H9 (cell line): Measurements from ENCODE around the gene INPP4A. TPM values are rescaled to one million over a fixed set of nuclear protein-coding genes. Genes with fewer than 3 reads are reported as not detected.

Source experiments
- DNase-seq: peaks from one replicate; pipeline ENCODE4 v3.0.0-alpha.2; 2017
- H2AFZ ChIP-seq: one replicate; pipeline ENCODE4 v1.6.1; 2013; ENCODE audit warnings: mild to moderate bottlenecking, low read length, control low read depth, moderate library complexity
- H2AK5ac ChIP-seq: 2 replicates; pipeline ENCODE4 v1.6.1; 2013; ENCODE audit warnings: low read length, control low read depth, mixed read lengths; ENCODE audit not compliant: insufficient read length
- H2BK120ac ChIP-seq: one replicate; pipeline ENCODE4 v1.6.1; 2013; ENCODE audit warnings: low read depth, mild to moderate bottlenecking, low read length, control low read depth, inconsistent platforms; ENCODE audit not compliant: poor library complexity, severe bottlenecking
- H2BK12ac ChIP-seq: 2 replicates; pipeline ENCODE4 v1.6.1; 2013; ENCODE audit warnings: low read length, control low read depth, mixed read lengths, low read depth; ENCODE audit not compliant: insufficient read length
- H2BK15ac ChIP-seq: 2 replicates; pipeline ENCODE4 v1.6.1; 2013; ENCODE audit warnings: low read depth, low read length, control low read depth
- H2BK20ac ChIP-seq: one replicate; pipeline ENCODE4 v1.6.1; 2013; ENCODE audit warnings: low read depth, mild to moderate bottlenecking, low read length, control low read depth, inconsistent platforms; ENCODE audit not compliant: poor library complexity, severe bottlenecking
- H2BK5ac ChIP-seq: 2 replicates; pipeline ENCODE4 v1.6.1; 2013; ENCODE audit warnings: low read length, control low read depth, mixed read lengths; ENCODE audit not compliant: insufficient read length
- H3K14ac ChIP-seq: 2 replicates; pipeline ENCODE4 v1.6.1; 2013; ENCODE audit warnings: low read length, control low read depth; ENCODE audit not compliant: insufficient read depth
- H3K18ac ChIP-seq: 2 replicates; pipeline ENCODE4 v1.6.1; 2013; ENCODE audit warnings: low read depth, mild to moderate bottlenecking, mixed read lengths, low read length, control low read depth; ENCODE audit not compliant: insufficient read length
- H3K23ac ChIP-seq: 2 replicates; pipeline ENCODE4 v1.6.1; 2013; ENCODE audit warnings: low read length, control low read depth, mixed read lengths, low read depth; ENCODE audit not compliant: insufficient read length
- H3K23me2 ChIP-seq: 2 replicates; pipeline ENCODE4 v1.6.1; 2013; ENCODE audit warnings: low read depth, mild to moderate bottlenecking, mixed read lengths, low read length, control low read depth; ENCODE audit not compliant: insufficient read length, poor library complexity, severe bottlenecking
- H3K27ac ChIP-seq: 2 replicates; pipeline ENCODE4 v1.5.1; 2013; ENCODE audit warnings: low read length, control low read depth, mixed read lengths, low read depth; ENCODE audit not compliant: insufficient read length
- H3K27me3 ChIP-seq: 2 replicates; pipeline ENCODE4 v1.6.1; 2013; ENCODE audit warnings: low read length, control low read depth, inconsistent platforms; ENCODE audit not compliant: insufficient read depth
- H3K4ac ChIP-seq: 2 replicates; pipeline ENCODE4 v1.6.1; 2013; ENCODE audit warnings: low read depth, mild to moderate bottlenecking, control low read depth, inconsistent platforms, low read length, moderate library complexity
- H3K4me1 ChIP-seq: 2 replicates; pipeline ENCODE4 v1.6.1; 2013; ENCODE audit warnings: low read length, control low read depth, inconsistent platforms; ENCODE audit not compliant: insufficient read depth
- H3K4me2 ChIP-seq: 2 replicates; pipeline ENCODE4 v1.6.1; 2013; ENCODE audit warnings: low read length, control low read depth, mixed read lengths; ENCODE audit not compliant: insufficient read length, insufficient read depth
- H3K56ac ChIP-seq: 2 replicates; pipeline ENCODE4 v1.6.1; 2013; ENCODE audit warnings: low read depth, mild to moderate bottlenecking, mixed read lengths, low read length, control low read depth; ENCODE audit not compliant: insufficient read length
- H3K79me1 ChIP-seq: 2 replicates; pipeline ENCODE4 v1.6.1; 2013; ENCODE audit warnings: low read depth, mild to moderate bottlenecking, moderate library complexity, low read length, control low read depth, inconsistent platforms; ENCODE audit not compliant: insufficient read depth, poor library complexity, severe bottlenecking
- H3K79me2 ChIP-seq: 2 replicates; pipeline ENCODE4 v1.6.1; 2013; ENCODE audit warnings: low read length, control low read depth, inconsistent platforms; ENCODE audit not compliant: insufficient read depth
- H3K9ac ChIP-seq: 2 replicates; pipeline ENCODE4 v1.6.1; 2013; ENCODE audit warnings: low read length, control low read depth, mixed read lengths; ENCODE audit not compliant: insufficient read length; ENCODE audit errors: extremely low read depth
- H3K9me3 ChIP-seq: one replicate; pipeline ENCODE4 v1.6.1; 2013; ENCODE audit warnings: low read depth, low read length, inconsistent platforms; ENCODE audit not compliant: control insufficient read depth
- H3T11ph ChIP-seq: one replicate; pipeline ENCODE4 v1.6.1; 2013; ENCODE audit warnings: mild to moderate bottlenecking, low read length, control low read depth, inconsistent platforms
- H4K20me1 ChIP-seq: one replicate; pipeline ENCODE4 v1.6.1; 2013; ENCODE audit not compliant: control insufficient read depth, insufficient read length, insufficient read depth
- H4K5ac ChIP-seq: 2 replicates; pipeline ENCODE4 v1.6.1; 2013; ENCODE audit warnings: low read depth, mild to moderate bottlenecking, mixed read lengths, low read length, control low read depth; ENCODE audit not compliant: insufficient read length
- H4K8ac ChIP-seq: replicated peaks from 2 replicates; pipeline ENCODE4 v1.6.1; 2013; ENCODE audit warnings: low read length, control low read depth, mixed read lengths, low read depth; ENCODE audit not compliant: insufficient read length
- H4K91ac ChIP-seq: 2 replicates; pipeline ENCODE4 v1.6.1; 2013; ENCODE audit warnings: low read depth, mild to moderate bottlenecking, moderate library complexity, mixed read lengths, low read length, control low read depth; ENCODE audit not compliant: insufficient read length
- H3K27ac Mint-ChIP-seq, 3 experiments: 2 replicates in 2 of 3; 3 replicates in 1 of 3; pipeline ENCODE4 v1.8.0; 2020 to 2021; ENCODE audit warnings: mixed read lengths in 3 of 3, mild to moderate bottlenecking in 1 of 3, moderate library complexity in 1 of 3
- H3K27me3 Mint-ChIP-seq: 2 replicates; pipeline ENCODE4 v1.8.0; 2021; ENCODE audit warnings: low read depth, mild to moderate bottlenecking, moderate library complexity, mixed read lengths
- H3K36me3 Mint-ChIP-seq, 3 experiments: 2 replicates in 2 of 3; 3 replicates in 1 of 3; pipeline ENCODE4 v1.8.0; 2020 to 2021; ENCODE audit warnings: low read depth in 3 of 3, mixed read lengths in 3 of 3; ENCODE audit not compliant: insufficient read depth in 1 of 3
- H3K4me1 Mint-ChIP-seq, 2 experiments: 2 replicates each; pipeline ENCODE4 v1.8.0; 2020; ENCODE audit warnings: mixed read lengths in 2 of 2
- H3K4me3 Mint-ChIP-seq, 2 experiments: 2 replicates in 1 of 2; 3 replicates in 1 of 2; pipeline ENCODE4 v1.8.0; 2020 to 2021; ENCODE audit warnings: mild to moderate bottlenecking in 2 of 2, mixed read lengths in 2 of 2, moderate library complexity in 1 of 2
- H3K9me3 Mint-ChIP-seq, 2 experiments: 2 replicates in 1 of 2; 3 replicates in 1 of 2; pipeline ENCODE4 v1.8.0; 2020; ENCODE audit warnings: mild to moderate bottlenecking in 2 of 2, mixed read lengths in 2 of 2, moderate library complexity in 1 of 2
- CTCF ChIP-seq: fragments of 200-600 bp; sonication (generic); conservative IDR thresholded peaks from 3 replicates; pipeline ENCODE4 v1.8.0; 2021; ENCODE audit warnings: antibody characterized with exemption, mild to moderate bottlenecking
- WGBS: extraction: QIAGEN DNeasy Blood & Tissue Kit; methylation state at CpG from one replicate; pipeline ENCODE4 v1.1.7; 2013; ENCODE audit warnings: missing lambda C conversion rate, low lambda C conversion rate, mixed read lengths; ENCODE audit not compliant: insufficient read length; ENCODE audit errors: extremely low coverage; 5-methylcytosine and 5-hydroxymethylcytosine counted together
- total RNA-seq: library from RNA; stranded (reverse); gene quantifications from 2 replicates; pipeline ENCODE4 v1.2.1, GENCODE V29; 2021

The INPP4A gene
- total RNA-seq, 1 experiment from 2014 or later: 55.2 TPM

- Histone ChIP-seq H3K4ac (no peak overlapping the region), H4K8ac (no peak overlapping the region), H2AK5ac (no peak overlapping the region), H3K27ac (no peak overlapping the region), H3K56ac (no peak overlapping the region), H3K9ac (no peak overlapping the region), H3K14ac (no peak overlapping the region), H3K23ac (no peak overlapping the region), H2AFZ (no peak overlapping the region), H3K79me2 (no peaks in the 10 kb centered on the region; the same call in 1 of the 2 replicates), H2BK12ac (no peak overlapping the region), H3K18ac (no peak overlapping the region), H2BK5ac (no peak overlapping the region), H4K5ac (no peak overlapping the region), H2BK120ac (no peak overlapping the region), H3K79me1 (no peaks in the 10 kb centered on the region), H3K4me1 (no peaks in the 10 kb centered on the region), H2BK20ac (no peak overlapping the region), H3K9me3 (no peaks in the 10 kb centered on the region), H3K4me2 (no peak overlapping the region), H3T11ph (no peak overlapping the region), H2BK15ac (no peak overlapping the region), H3K27me3 (no peaks in the 10 kb centered on the region), H3K23me2 (no peaks in the 10 kb centered on the region), H4K91ac (no peak overlapping the region), H4K20me1 (no peaks in the 10 kb centered on the region)
- Mint-ChIP-seq H3K4me1 (peaks cover 37 to 42% of the 10 kb centered on the region in 2 experiments), H3K9me3 (no peaks in the 10 kb centered on the region), H3K27ac (peak overlapping the region in 2 of 3 experiments; percentile 31 to 91; a peak in 3 of 7 replicates), H3K27me3 (no peaks in the 10 kb centered on the region), H3K36me3 (peaks cover 11 to 22% (median 15%) of the 10 kb centered on the region in 3 experiments), H3K4me3 (no peak overlapping the region)
- DNase-seq: no peak
- no peak for TF ChIP-seq CTCF
- WGBS: no CpG with 5 or more reads among the region's 12 CpGs
These were observed 63.4 kb downstream of the INPP4A start for GRCh38 chr2:98507891-98508708.
